CD4-positive, alpha-beta T cell treated with Interleukin-6 for 4 hours (primary cell): ENCODE data around the gene AP2A1.

ENCODE experiments used
- DNase-seq: peaks from one replicate; pipeline ENCODE4 v3.0.0-alpha.2; 2020; ENCODE audit warnings: mixed read lengths

Gene AP2A1

DNA sequence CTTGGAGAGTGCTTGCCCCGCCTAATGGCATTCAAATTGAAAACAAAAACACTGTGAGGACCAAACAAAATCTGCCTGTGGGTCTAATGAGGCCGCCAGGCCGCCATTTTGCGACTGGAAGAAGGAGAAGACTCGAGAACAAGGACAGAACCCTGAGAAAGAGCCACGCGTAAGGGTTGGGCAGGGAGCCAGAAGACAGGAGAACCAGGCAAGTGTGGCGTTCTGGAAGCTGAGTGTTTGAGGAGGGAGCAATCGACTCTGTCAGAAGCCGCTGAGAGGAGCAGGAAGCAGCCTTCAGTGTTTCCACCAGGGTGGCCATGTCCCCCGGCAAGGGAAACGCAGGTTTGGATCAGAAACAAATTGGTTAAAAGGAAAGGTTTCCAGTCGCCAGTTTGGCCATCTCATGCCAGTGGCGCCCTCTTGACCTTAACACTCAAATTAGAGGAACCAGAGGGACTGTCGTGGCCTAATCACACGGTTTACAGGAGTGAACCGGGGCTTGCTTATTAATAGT lies 74.0 kb downstream of the AP2A1 start:
- no peak for DNase-seq

- no peak for DNase-seq
Observed at GRCh38 chr19:49843265-49843664, 76.5 kb downstream of the AP2A1 start.

DNA sequence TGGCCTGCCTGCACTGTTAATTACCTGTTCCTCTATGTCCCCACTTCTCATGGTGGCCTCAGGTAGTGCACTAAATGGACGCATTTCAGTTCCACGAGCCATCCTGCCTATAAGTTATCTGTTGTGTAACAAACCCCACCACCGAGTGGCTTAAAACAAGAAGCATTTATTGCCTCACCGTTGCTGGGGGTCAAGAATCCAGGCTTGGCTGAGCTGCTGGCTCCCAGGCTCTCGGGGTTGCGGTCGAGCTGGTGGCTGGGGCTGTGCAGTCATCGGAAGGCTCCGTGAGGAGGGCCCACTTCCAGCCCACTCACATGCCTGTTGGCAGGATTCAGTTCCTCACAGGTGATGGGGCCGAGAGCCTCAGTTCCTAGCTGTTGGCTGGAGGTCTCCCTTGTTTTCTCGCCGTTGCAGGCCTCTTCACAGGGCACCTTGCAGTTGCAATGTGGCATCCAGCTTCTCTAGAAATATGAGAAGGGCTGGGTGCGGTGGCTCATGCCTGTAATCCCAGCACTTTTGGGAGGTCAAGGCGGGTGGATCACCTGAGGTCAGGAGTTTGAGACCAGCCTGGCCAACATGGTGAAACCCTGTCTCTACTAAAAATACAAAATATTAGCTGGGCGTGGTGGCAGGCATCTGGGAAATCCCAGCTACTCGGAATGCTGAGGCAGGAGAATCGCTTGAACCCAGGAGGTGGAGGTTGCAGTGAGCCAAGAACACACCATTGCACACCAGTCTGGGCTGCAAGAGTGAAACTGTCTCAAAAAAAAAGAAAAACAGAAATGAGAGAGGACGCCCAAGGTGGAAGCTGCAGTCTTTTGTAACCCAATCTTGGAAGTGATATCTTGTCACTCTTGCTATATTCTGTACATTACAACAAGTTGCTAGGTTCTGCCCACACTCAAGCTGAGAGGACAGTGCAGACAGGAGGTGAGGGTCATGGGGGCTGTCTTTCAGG lies 77.6 kb downstream of the AP2A1 start:
- no peak for DNase-seq

DNA sequence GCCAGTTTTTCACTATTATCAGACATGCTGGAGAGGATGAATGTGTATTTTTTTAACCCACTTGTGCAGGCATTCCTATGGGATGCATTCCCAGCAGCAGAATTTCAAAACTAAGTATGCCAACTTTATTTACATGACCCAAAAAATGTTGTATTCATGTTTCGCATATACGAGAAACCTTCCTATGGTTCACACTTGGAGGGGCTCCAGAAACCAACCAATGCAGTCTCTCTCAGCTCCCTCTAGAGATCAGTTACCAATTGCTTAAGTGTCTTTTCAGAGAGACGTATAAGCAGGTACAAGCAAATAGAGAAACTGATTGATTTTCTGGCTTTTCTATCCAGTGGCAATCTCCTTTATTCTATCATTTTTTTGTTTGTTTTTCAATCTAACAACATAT lies 78.6 kb downstream of the AP2A1 start:
- DNase-seq = no peak

- no peak for DNase-seq
Observed at GRCh38 chr19:49846408-49846807, 79.6 kb downstream of the AP2A1 start.

GRCh38 chr19:49847731-49848696 lies 81.2 kb downstream of the AP2A1 start:
- peak; percentile 29 for DNase-seq

GRCh38 chr19:49848938-49849337 lies 82.1 kb downstream of the AP2A1 start:
- DNase-seq = peak; percentile 1

- DNase-seq = peak; percentile 1
Observed at GRCh38 chr19:49849433-49850220, 82.8 kb downstream of the AP2A1 start.

DNA sequence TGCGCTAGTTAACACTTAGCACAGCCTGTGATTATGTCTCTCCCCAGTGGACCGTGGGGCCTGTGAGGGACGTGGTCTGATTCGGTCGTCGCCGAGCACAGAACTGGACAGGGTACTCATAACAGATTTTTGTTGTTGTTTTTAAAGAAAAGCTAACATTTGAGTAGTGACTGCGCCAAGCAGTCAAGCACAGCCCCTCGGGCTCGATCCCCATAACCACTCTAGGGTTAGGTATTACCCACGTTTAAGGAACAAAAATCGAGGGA lies 83.4 kb downstream of the AP2A1 start:
- DNase-seq = no peak

DNA sequence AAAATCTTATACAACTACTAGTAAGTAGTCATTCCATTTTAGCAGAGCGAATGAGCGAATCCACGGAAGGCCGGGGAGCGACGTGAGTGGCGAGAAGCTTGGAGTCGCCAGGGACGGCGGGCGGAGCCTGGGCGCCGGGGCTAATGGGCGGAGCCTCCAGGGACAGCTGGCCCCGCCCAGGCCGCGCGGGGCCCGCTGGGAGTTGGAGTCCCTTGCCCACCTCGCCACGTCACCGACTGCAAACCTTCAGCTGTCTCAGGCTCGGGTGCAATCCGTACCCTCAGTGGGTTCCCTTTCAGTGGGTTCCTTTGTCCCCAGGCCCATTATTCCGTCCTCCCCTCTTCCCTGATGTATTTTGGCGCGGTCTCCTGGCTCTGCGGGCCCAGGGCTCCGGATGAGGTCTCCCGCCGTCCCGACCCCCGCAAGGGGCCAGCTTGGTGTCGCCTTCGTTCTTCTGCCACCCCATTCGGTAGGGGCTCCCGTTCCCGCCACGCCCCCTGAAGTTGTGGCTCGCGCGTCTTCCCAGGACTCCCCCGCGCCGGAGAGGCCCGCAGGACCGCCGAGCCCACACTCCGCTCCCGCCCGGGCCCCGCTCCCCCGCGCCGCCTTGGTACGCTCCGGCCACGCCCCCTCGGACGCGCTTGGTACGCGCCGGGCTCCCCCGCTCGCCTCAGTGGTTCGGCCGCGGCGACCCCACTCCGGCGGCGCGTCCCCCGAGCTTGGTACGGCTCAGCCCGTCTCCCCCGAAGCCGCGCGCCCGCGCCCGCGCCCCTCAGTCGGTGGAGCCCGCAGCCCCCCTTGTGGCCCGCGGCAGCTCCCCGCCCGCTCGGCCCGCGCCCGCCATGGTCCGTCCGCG lies 83.9 kb downstream of the AP2A1 start, which contains the start of gene PTOV1:
Gene PTOV1, plus strand, starts transcription at position 673 of the 856 bp plus-strand sequence.
- DNase-seq = peak; percentile 91

GRCh38 chr19:49851456-49852259 lies 84.9 kb downstream of the AP2A1 start:
- DNase-seq = peak; percentile 55

- DNase-seq = peak; percentile 0
Observed at GRCh38 chr19:49852631-49853126, 85.9 kb downstream of the AP2A1 start.

DNA sequence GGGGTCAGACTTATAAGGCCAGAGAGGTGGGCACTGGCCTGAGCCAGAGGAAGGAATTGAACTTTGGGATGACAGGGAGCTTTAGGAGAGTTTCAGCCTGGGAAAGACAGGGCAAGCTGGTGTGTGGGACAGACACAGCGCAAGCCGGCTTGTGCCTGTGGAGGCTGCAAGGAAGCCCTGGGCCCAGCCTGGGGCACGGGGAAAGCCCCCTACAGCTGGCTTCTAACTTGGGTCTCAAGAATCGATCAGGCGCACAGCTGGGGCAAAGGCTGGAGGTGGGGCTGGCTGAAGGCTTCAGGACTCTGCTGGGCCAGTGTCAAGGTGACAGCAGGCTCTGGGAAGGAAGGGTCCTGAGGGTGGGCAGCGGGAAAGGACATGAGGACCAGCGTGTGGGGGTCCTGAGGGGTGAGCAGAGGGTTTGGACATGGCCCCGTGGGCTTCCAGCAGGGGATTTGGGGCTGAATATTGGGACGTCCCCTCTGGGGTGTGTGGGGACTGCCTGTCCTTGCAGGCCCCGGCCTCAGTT lies 87.1 kb downstream of the AP2A1 start:
- peak; percentile 0 for DNase-seq

GRCh38 chr19:49854378-49855263 lies 87.8 kb downstream of the AP2A1 start:
- DNase-seq = peak; percentile 2

- peak; percentile 2 for DNase-seq
Observed at GRCh38 chr19:49855277-49855675, 88.5 kb downstream of the AP2A1 start.

DNA sequence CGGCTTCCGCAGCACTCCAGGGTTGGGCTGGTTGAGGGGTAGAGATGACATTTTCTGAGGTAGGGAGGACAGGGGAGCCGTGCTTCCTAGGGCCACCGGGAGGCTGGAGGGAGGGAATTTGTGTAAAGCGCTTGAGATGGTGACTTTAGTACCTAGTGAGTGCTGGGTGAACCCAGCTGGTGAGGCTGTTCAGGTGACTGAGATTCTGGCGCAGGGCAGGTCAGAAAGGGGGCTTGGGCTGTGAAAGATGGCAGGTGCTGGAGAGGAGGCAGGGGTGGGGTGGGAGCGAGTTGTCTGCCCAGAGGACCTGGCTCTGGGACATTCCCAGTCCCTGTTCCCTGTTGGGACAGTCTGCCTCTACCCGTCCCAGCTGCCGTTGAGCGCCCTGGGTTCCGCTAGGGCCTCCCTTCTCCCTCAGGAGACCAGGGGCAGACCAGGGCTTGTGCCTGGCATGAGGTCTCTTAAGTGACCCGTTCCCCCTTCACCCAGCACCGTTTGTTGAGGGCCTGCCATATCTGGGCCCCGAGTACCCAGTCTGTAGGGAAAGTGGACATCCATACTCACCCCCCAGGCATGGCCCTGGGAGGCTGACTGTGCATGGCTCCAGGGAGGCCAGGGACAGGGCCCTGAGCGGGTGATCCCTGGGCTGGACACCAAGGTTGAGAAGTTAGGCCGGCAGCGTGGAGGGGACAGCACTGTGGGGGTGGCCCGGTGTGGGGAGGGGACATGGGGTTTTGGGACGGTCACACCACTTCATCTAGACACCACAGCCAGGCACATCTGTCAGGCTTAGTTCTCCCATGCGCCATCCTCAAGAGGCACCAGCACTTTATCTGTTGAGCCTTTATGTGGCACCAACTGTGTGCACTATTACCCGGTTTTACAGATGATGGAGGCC lies 89.1 kb downstream of the AP2A1 start:
- DNase-seq = peak; percentile 4

DNA sequence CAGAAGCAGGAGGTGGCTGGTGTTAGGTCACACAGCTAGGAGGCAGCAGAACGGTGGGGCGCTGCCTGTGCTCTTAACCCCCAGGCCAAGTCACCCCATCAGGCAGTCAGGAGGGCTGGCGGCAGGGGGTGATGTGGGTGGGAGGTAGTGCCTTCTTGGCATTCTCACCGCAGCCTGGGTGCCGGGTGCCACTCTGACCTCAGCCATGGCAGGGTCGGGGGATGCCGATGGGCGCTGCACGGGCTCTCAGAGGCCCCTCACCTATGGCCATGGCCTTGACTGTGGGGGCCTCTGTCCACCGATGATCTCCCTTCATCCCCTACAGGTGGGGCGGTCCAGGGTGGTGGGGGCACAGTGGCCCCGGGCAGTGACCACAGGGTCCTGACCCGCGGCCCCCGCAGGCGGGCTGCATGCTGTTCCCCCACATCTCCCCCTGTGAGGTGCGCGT lies 89.8 kb downstream of the AP2A1 start:
- peak; percentile 1 for DNase-seq
